ENCODE data around the gene USP14.

USP14 gene

GRCh38 chr18:227902-228301, 69.5 kb downstream of the USP14 start:
- no peak for DNase-seq (ENCODE audit: low read depth, low spot score)

GRCh38 chr18:228586-228985, 70.2 kb downstream of the USP14 start:
- DNase-seq (ENCODE audit: low read depth, low spot score), result no peak

GRCh38 chr18:231563-231962, 73.2 kb downstream of the USP14 start:
- no peak for DNase-seq (ENCODE audit: low read depth, low spot score)

- DNase-seq (ENCODE audit: low read depth, low spot score), result no peak
These were observed 81.8 kb downstream of the USP14 start for GRCh38 chr18:240175-240574.

- no peak for DNase-seq (ENCODE audit: low read depth, low spot score)
These were observed 87.0 kb downstream of the USP14 start for GRCh38 chr18:245282-245847.

- no peak for DNase-seq (ENCODE audit: low read depth, low spot score)
These were observed 89.7 kb downstream of the USP14 start for GRCh38 chr18:248053-248452.

- DNase-seq (ENCODE audit: low read depth, low spot score), result no peak
These were observed 92.3 kb downstream of the USP14 start for GRCh38 chr18:250685-251084.

- DNase-seq (ENCODE audit: low read depth, low spot score), result no peak
These were observed 93.2 kb downstream of the USP14 start for GRCh38 chr18:251572-251971.

GRCh38 chr18:253121-253520, 94.8 kb downstream of the USP14 start:
- no peak for DNase-seq (ENCODE audit: low read depth, low spot score)

- DNase-seq (ENCODE audit: low read depth, low spot score), result no peak
These were observed 96.8 kb downstream of the USP14 start for GRCh38 chr18:255171-255570.

- DNase-seq (ENCODE audit: low read depth, low spot score), result no peak
These were observed 102.2 kb downstream of the USP14 start for GRCh38 chr18:260547-260946.

GRCh38 chr18:261398-262073, 103.2 kb downstream of the USP14 start:
- DNase-seq (ENCODE audit: low read depth, low spot score), result no peak

Measured in activated naive CD8-positive, alpha-beta T cell treated with anti-CD3 and anti-CD28 coated beads, Interleukin-2, amount 50 U/mL, for 16 hours (primary cell).